ENCODE data around the gene PDZRN4.

PDZRN4 gene

DNA sequence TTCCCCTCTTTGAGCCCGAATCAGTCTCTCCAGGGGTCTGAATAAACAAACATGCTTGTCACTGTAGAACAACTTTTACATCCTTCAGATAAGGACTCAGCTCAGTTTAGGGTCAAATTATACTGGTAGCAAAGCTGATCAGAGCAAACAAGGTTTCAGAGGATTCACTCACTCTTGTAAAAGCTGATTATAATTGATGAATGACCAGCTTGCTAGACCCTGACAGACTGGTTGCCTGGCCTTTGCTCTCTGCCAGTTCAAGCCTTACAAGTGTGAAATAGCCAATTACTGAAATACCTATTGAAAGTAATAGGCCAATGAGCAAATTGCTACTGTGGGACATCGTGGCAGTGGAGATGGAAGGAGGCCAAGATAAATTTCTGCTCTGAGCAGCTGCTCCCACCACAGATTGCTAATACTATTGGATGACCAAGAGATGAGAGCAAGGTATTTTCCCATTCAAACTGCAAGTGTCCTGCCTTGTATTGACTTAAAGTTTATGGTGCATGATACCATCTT lies 177.6 kb downstream of the PDZRN4 start:
- DNase-seq, result no peak

DNA sequence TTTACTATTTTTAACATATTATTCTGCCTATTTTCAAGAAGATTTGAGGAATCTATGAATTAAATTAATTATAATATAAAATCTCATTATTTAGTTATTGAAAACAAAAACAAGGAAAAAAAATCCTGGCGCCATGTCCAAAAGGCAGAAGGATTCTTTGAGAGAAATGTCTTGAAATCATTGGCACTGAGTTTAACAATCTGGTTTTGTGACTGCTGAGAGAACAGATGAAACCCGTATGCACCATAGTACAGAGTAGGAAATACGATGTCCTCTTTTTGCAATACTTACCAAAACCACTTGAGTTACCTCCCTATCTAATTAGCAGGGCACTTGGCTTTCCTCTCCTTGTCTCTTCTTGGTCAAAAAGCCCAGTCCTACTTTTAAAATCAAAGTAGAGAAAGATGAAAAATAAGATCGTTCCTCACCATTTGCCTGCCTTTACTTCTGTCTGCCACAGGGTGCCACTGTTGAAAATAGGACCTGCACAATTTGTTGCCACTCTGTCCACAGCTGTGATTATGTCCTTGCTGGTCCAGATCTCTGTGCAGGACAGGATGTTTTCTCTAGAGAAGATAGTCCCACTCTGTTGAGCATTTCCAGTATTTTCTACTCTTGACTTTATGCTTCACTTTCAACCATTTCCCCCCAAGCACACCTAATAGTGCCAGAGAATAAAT lies 179.7 kb downstream of the PDZRN4 start:
- no peak for DNase-seq

DNA sequence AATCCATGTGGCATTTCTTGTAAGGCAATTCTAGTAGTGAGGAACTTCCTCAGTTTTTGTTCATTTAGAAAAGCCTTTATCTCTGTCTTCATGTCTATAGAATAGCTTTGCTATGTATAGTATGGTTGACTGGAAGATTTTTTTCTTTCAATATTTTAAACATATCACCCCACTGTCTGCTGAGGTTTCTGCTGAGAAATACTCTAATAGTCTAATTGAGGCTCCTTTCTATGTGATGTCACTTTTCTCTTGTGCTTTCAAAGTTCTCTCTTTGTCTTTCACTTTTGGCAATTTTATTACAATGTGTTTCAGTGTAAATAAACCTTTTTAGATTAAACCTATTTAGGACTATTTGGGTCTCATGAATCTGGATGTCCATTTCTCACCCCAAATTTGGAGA lies 192.8 kb downstream of the PDZRN4 start:
- no peak for DNase-seq

DNA sequence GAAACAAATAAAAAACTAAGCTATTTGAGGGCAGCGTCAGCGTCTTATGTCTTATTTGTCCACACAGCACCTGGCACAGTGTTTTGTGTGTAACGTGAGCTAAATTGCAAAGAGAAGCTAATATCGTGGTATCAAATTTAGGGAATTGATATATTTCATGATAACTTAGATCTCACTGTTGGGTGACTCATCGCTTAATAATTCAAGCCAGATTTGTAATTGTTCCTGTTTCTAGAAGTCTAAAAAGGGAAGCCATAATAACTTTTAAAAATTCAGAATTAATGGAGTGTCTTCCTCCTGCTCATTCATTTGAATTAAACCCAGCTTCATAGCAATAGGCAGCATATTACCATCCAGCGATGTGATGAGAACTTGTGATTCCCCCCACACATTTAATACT lies 214.7 kb downstream of the PDZRN4 start:
- no peak for DNase-seq

DNA sequence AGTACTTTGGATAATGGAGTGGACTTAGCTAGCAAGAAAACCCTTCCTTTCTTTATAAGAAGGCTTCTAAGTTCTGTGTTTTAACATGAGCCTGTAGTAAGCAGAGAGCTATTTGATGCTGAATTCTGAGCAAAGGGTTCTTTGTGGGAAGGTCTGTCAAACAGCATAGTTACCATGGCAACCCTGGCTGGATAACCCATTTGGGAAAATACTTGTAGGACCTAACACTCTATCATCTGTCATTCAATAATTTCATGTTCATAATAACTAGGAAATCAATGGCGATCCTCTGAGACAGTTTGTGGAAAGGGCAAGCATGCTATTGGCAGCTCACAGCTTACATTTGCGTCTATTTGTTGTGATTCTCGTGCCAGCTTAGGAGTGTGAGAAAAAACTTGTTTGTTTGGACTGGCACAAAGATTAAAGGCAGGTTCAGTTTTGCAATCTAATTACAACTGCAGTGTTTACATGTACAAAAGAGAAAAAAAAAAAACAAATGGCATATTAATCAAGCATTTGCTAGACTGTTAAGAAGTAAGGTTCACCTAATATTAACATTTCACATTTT lies 219.2 kb downstream of the PDZRN4 start:
- DNase-seq, result no peak

DNA sequence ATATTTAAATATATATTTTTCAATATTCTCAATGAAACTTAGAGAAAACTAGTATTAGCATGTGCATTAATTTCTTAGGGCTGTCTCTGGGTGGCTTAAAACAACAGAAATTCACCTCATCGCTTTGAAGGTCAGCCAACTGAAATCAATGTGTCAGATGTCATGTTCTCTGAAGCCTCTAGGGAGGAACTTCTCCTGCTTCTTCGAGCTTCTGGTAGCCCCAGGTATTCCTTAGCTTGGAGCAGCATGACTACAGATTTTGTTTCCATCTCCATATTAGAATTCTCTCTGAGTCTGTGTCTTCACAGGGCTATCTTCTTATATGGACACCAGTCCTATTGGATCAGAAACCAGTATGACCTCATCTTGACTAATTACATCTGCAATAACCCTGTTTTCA lies 221.5 kb downstream of the PDZRN4 start:
- DNase-seq, result no peak

DNA sequence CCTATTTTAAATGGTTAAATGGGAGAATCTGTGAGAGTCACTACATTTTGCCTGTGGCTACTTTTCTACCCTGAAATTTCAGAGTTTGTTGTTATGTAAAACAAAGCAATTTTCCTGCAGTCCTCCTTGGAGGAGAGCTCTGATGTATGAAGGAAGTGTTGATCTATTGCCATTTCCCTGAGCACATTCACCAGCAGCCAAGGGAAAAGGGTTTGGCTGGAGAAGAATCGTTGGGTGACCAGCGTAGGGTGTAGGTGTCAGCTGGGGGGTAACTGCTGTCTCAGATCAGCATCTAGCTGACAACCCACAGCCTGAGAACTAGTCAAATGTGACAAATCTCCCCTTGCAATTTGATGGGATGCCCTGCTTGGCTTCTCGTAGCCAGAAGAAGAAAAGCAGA lies 230.5 kb downstream of the PDZRN4 start:
- no peak for DNase-seq

DNA sequence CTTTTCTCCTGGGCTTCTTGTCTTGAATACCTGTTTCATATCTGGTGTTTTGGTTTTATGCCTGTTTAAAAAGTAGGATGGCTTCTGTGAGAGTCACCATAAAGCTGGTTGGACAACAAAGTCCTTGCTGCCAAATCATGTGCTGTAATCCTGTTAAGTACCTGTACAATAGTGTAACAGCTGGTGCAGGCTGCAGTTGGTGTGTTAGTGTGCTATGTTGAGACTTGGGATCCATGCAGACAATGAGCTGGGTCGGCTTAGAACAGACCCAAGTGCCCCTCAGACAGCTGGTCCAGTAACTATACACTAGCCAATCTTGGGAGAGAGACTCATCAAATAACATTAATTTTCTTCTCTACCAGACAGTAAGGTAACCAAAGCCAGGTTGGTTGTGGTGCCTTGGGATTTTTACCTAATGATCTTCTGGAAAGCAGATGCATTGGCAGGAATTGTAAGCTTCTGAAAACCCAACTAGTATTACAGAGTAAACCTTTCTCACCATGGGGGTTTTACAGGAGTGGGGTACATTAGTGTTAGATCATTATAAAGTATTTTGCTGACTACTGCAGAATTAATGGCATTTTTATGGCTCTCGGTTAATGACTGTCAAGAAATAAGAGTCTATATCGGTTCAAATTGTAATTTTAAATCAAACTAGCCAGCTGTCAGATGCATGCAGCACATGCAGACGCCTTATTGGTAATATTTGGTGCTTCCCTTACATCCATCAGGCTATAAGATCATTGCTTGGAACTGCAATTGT lies 231.2 kb downstream of the PDZRN4 start:
- DNase-seq, result no peak

DNA sequence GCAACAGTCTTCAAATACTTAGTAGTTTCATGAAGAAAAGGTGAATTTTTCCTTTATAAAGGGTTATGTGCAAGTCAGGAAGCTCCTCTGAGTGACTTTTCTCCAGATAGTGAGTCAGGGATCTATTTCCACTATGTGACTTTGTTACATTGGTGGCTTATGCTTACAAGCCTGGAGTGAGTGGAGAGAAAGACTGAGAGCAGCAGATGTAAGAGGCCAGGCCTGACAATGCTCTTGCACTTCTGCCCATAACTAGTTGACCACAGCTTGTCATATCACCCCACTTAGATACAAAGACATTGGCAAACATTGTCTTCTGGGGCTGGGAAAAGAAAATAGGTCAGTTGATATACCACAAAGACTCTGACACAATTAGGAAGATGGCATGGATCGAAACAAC lies 236.5 kb downstream of the PDZRN4 start:
- DNase-seq, result no peak

DNA sequence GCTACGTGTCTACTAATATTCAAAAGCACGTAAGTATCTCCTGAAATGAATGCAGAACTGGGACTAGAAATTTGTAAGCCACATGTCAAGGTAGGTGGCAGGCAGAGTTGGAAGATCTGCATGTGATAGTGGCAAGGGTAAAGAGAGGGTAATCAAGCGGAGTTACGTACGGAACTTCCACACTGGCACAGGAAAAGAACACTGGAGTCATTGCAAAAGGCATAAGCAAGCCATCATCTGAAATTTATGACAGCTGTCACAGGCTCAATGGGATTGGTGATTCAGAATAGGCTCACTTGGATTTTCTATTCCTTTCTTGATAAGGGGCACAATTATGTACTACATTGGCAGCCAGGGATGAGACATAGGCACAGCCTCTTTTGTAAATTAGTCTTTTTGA lies 245.3 kb downstream of the PDZRN4 start:
- DNase-seq, result no peak

DNA sequence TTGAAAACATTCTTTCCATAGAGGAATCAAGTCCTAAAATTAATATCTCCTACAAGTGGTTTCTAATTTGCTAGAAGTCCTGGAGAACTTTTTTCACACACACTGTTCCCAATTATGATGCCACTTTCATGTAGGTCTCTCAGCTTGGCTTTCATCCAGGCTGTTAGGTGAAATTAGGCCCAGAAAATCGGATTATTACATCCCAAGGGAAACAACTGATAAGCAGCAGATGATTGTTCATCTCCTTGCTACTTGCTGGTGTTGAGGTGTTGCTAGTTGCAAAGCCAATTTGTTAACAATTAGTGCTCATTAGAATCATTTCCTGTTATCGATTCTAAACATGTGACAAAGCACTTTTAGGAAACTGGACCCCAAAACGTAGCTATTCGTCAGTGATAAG lies 248.0 kb downstream of the PDZRN4 start:
- DNase-seq, result no peak

DNA sequence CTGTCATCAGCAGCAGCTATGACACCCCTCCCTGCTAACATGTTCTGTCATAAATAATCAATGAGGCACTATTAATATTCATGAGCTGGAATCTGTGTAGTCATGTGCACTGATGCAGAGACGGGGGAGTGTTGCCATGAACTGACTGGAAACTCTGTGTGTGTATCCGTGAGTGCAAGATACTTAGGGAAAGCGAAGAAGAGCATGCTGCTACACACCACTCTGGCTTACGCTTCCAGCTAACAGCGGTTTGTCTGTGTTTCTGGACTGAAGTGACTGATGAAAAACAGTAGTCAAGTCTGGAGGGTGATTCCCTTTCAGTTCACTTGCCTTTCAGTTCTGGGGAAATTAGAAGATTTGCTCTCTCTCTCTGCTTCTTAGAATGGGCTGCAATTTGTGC lies 249.4 kb downstream of the PDZRN4 start:
- no peak for DNase-seq

DNA sequence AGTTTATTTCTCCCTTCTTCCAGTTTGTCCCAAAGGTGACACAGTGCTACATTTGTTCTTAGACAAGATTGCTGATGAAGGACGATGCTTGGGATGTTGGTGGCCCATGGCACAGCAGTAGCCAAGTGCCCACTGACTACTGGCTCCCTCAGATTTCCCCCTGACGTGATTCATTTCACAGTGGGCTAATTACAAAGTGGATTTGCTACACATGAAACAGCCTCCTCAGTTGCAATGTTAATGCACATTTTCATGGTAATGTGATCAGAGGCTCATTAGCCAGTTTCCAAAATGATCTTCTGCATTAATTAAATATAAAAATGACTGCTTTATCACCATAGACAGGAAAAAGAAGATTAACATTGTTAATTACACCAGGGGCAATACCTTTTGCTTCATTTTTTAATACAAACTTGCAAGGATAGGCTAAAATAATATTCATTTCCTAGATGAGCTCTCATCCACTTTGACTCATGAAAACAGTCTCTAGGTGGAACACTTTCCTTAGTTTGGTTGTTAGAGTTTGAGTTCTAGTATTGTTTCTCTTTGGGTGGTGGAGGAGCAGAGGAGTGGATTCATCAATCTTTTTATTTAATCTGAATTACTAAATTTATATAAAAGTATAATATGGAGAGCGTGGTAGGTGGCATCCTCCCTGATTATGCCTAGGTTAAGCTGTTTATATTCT lies 250.9 kb downstream of the PDZRN4 start:
- no peak for DNase-seq

DNA sequence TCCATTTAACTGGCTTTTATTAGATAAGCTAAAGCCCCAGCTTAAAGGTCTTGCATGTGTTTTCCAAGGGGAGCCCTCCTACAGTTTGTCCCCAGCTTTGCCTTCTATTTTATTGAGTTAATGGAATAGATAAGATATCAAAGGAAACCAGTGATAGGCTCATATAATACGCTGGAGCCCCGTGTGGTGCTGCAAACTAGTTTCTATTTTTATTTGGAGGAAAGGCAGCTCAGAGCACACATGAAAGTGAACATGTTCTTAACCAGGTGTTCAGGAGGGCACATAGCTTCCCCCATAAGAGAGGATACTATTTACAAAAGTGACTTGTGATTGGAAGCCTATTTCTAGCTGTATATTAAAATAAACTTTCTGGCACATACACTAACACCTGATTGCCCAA lies 251.7 kb downstream of the PDZRN4 start:
- no peak for DNase-seq

DNA sequence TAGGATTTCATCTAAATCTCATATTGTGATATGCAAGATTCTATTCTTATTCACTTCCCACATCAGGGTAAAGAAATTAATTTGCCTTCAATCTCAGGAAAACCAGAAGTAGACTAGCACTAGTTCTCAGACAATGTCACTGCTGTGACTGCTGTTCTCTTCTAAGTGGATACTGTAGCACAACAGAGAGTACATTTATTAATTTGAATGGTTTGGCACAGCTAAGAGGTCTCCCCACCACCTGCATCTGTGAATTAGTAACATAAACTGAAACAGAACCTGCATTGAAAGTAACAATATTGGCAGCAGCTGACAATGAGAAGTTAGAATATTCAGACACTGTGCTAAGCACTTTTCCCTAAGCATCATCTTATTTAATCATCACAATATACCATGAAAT lies 253.1 kb downstream of the PDZRN4 start:
- no peak for DNase-seq

DNA sequence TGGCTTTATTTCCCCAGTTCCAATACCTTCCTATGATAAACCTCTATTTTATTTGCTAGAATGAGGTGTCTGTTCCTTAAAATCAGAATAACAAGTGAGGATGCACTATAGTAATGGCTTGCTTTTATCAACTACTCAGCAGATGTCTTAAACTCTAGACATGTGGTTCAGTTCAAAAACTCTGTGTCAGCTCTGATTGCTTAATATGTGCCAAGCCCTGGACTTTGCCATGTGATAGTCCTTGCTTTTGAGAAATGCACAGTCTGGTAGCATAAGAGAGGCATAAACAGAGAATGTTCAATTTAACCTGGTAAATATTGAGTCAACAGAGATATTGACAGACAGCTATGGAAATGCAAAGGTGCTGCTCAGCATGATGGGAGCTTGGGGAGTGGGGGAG lies 254.8 kb downstream of the PDZRN4 start:
- DNase-seq, result no peak

DNA sequence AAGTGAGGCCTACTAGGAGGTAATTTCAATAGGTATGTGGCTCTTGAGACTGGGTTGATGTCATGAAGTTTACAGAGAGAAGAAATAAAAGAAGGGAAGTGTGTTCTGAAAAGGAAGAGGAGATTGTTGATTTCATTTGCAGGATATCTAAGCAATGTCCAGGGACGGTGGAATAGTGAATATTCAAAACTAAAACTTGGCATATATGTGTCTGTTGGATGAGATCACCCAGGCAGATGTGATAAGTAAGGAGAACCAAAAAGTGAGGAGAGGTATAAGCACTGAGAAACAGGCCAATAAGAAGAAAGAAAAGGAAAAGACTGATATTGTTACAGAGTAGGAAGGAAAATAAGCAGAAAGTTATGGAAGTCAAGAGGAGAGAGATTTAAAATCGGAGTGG lies 255.6 kb downstream of the PDZRN4 start:
- DNase-seq, result no peak

DNA sequence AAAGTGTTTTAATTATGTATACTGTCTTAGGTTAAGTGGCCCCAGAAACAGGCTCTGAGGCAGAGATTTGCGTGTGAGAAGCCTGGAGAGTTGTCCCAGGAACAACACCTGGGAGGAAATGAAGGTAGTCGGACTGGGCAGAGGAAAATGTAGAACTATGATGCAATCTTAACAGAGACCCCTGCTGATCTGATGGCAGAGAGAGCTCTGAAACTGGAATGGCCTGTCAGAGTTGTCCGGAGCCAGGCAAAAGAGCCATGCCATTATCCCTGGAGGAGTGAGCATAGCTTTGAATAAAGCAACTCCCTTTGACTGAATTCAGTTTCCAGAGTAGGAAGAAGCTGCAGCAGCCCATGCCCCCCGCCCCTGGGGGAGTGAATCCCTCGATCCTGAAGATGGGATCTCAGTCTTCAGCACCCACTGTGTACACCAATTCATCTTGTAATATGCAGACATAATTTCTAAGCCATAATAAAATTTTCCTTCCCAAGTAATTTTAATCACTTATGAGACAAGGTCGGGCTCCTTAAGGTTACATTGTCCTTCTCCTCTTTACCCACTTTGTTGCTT lies 264.8 kb downstream of the PDZRN4 start:
- no peak for DNase-seq

DNA sequence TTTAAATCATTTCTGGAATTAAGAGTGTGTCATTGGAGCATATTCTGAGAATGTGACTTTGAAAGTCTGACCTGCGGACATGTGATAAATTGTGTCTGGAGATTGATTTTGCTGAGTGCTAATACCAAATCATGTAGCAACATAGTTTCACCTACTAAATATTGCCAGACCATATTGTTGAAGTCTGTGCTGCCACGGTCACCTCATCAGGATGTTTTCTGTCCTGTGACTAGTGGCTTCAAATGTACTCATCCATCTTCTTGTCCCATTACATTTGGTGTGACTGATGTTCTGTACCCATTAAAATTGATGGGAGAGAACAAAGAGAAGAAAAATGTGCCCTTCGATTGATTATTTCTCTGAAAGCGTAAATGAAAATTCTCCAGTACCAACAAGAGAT lies 265.3 kb downstream of the PDZRN4 start:
- no peak for DNase-seq

DNA sequence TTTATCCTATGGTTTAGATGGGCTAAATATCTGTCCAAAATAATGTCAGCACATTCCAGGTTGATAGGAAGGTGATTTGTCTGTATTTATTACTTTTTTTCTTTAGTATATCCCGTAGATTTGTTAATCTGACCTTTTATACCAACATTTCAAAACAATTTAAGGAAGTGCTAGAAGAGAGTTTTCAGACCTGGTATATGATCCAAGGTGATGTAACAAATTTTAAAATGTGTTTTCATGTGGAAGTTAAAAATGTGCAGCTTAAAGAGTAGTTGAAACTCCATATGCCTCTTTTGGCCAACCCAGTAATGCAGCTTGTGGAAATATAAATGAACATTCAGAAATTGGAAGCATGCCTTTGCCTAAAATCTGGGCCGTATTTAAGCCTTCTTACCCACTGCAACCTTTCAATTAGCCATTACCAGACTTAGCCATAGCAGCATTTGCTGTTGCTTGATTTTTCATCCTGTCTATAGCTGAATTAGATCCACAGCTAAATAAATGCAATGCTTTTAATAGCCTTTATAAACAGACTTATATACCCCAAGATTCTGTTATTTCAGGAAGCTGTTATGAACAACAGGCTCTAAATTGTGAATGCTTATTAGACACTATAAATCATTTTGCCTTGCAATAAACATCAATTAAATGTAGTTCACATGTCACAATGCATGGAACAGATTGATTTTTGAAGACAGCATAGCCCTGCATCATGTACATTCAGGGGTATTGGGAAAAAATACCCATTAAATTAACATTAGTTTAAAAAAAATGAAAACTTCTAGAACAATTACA lies 271.2 kb downstream of the PDZRN4 start:
- no peak for DNase-seq

DNA sequence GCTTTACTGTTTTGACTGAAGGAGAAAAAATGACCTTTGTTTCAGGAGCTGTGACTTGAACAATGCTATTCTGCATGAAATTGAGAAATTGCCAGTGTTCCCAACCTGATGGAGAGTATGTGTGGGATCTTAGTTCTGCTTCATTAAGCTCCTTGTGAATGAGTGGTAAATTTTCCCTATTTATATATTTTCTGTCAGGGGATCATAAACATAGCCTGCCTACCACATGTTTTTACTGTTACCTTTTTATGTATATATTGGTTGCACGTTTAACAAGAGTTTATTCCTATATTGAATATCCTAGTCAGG lies 271.7 kb downstream of the PDZRN4 start:
- DNase-seq, result no peak

DNA sequence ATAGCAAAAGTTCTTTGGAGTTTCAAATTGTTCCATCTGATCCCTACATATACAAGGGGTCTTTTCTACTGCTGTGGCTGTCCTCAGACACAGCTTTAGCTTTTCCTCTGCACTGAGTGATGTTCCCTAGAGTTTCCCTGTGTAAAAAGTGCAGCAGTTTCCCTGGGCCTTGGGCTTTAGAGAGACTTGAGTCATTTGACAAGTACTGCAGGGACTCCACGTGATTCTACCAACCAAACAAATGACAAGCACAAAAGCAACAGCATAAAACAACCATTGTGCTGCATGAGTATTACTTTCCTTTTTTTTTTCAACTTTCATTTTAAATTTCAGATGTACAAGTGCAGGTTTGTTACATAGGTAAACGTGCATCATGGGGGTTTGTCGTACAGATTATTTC lies 272.8 kb downstream of the PDZRN4 start:
- no peak for DNase-seq

DNA sequence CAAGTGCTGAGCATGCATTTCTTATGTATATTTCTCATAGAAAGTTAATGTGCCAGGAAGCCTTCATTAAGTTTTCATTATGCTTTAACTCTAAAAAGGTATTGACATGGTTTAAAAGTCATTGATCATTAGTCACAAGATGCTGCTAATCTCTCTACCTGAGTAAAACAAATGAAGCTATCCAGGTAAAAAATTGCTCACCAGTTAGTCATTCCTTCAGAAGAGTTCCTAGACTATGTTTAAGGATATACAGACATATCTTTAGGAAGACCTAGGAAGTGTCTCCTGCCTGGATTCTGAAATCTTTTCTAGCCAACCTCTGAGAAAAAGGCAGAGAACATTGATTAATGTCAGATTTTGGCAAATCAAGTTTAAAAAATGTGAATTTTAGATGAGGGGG lies 274.2 kb downstream of the PDZRN4 start:
- DNase-seq, result no peak

All from CD4-positive, alpha-beta T cell treated with Interleukin-21 for 1 hour (primary cell).